ENCODE data around the gene FBXO41.

Gene FBXO41

DNA sequence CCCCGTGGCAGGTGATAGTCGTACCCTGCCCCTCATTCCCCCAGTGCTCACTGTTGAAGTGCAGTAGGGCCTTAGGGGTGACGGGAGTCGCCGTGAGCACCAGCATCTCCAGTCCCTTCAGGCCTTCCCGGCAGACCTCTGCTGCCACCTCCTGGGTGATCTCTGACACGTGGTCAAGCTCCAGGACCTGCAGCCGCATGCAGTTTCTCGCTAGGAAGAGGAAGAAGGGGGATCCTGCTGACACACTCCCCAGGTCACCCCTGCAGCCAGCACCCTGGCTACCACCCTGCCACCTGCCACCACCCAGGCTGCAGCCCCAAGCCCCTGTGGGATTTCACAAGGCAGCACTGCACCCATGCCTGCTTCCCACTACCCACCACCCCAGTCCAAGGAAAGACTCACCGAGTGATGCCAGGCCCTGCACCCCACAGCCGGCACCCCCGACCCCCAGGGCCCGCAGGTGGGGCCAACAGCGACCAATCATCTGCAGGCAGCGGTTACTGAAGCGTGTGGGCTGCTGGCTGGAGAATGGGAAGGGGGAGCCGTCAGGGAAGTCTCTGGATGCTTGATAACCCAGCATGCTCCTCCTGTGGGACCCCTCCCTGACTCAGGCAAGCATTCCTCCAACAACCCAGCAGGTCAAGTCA lies 23.8 kb downstream of the FBXO41 start:
- peak; percentile 72 for DNase-seq (ENCODE audit: low read depth)

DNA sequence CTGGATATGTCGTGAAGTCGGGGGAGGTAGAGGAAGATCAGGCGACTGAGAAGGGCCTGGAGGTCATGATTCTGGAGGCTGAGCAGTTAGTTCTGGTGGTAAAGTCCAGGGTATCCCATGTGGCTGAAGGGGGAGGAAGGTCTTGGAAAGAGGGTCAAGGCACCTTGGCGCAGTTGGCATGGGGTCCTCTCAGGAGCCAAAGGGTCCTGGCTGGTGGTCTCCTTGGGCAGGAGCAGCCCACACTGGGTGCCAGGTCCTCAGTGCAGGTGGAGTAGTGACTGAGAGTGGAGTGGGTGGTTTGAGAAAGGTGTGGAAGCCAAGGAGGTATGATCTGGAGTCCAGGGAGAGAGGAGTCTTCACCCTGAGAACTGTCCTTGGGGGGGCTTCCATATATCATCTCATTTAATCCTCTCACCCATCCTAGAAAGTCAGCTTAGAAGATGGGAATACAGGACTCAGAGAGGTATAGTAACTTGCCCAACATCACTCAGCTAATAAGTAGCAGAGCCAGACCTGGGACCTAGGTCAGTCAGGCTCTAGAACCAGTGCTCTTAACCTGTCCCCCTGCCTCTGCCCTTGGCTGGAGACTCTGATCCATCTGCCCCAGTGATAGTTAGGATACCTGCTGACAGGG lies 24.5 kb downstream of the FBXO41 start:
- no peak for DNase-seq (ENCODE audit: low read depth)

DNA sequence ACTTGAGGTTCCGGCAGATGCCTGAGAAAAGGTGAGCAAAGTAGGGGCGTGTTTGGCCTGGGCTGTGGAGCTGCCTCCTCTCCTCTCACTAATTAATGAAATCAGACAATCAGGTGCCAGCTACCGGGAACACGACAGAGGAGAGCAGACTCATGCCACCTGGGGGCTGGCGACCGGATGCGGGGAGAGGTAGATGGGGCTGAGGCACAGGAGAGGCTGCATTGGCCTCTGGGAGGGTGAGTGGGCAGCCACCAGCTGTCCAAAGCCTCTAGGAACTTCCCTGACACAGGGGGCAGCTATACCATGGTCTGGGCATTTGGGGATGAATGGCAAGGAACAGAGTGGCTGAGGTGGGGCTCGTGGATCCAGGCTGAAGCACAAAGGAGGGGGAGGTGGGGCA lies 25.0 kb downstream of the FBXO41 start:
- DNase-seq (ENCODE audit: low read depth), result no peak

DNA sequence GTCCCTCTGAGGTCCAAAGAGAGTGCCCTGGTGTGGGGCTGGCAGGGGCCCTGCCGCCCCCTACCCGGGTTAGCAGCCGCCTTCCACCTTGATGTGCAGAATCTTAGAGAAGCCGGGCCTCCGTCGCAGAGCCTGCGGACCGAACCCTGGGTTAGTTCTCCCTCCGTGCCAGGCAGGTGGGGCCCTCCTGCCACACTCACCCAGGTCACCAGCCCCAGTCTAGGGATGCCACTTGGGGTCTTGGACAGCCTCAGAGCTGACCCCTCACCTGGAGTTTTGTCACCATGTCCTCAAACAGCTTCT lies 25.4 kb downstream of the FBXO41 start:
- DNase-seq (ENCODE audit: low read depth), result no peak

DNA sequence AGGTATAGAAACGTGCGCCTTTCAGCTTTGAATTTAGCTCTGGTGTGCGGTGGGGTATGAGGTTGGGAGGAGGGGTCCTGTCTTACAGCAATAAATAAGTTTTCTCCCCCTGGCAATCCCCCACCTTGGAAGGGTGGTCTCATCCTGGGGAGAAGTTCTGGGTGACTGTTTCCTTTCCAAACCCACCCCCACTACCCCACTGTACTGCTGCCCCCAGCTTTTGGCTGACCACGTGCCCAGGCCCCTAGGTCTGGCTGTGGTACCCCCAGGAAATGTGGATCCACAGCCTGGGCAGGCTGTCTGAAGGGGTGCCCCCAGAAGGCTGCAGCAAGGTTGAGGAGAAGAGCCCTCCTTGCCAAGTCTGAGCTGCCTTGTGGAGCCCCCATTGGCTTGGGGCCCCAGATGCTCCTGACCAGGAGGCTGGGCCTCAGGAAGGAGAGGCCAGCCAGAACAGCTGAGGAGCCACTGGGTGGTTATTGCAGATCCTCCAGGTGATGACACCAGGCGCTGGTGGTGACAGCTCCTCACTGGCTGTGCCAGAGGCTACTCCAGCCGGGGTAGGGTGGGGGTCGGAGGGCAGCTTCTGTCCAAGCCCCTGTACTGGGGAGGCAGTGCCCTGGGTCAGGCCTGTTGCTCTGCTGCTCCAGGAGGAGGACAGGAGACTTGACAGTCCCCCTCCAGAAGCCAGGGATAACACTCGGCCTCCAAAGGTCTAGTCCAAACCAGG lies 25.9 kb downstream of the FBXO41 start:
- DNase-seq (ENCODE audit: low read depth), result no peak

DNA sequence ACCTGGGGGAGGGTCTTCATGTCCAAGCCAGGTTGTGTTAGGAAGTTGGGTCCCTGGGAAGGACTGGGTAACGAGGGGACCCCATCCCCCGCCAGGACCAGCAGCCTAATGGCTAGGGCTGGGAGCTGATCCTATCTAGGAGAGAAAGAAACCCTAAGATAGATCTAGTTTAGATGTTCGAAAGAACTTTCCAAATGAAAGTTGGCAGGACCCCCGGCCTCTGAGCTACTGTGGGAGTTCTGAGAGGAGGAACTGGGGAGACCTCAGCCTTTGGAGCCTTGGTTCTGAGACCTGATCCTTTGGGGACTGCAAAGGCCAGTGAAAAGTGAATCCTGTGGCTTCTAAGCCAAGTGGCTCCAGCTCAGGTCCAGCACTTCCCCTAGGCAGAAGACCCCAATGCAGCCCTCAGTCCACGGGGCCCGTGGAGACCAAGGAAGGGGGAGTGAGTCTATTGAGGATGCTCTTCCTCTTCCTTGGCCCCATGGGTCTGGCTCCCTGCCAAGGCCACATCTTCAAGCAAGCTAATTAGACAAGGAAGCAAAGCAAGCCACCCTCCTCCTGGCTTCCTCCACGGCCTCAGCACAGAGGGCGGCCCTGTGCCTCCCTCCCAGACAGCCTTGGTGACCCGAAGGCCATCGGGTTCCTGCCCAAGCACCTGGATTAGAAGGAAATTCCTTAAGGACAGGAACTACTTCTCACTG lies 26.7 kb downstream of the FBXO41 start:
- DNase-seq (ENCODE audit: low read depth), result no peak

DNA sequence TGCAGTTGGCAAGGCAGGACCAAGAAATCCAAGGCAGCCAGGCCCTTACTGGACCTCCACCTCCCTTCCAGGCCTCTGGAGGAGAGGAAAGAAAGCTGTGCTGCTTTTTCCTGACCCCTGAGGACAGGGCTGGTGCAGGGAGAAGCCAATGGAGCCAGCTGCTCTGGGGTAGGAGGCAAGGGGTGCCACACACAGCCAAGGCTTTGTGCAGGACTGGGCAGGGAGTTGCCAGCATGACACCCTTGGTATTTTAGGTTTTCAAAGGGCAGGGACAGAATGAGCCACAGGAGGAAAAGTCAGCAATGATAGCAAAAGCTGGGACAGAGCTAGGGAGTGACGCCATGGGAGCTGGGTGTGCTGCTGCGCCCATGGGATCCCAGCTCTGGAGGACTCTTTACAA lies 27.3 kb downstream of the FBXO41 start:
- DNase-seq (ENCODE audit: low read depth), result no peak

DNA sequence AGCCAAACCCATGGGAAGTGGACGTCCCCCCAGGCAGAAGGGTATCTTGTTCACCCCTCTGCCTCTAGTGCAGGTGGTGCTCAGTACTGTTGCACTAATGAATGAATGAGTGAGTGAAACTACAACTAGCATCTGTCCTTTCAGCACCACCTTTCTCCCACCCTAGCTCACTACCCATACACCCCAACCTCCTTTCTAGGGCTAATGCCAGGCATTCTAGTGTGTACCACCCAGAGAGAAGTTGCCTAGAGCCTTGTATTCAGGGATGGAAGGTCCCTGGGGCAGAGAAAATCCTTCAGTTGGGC lies 27.7 kb downstream of the FBXO41 start:
- DNase-seq (ENCODE audit: low read depth), result no peak

DNA sequence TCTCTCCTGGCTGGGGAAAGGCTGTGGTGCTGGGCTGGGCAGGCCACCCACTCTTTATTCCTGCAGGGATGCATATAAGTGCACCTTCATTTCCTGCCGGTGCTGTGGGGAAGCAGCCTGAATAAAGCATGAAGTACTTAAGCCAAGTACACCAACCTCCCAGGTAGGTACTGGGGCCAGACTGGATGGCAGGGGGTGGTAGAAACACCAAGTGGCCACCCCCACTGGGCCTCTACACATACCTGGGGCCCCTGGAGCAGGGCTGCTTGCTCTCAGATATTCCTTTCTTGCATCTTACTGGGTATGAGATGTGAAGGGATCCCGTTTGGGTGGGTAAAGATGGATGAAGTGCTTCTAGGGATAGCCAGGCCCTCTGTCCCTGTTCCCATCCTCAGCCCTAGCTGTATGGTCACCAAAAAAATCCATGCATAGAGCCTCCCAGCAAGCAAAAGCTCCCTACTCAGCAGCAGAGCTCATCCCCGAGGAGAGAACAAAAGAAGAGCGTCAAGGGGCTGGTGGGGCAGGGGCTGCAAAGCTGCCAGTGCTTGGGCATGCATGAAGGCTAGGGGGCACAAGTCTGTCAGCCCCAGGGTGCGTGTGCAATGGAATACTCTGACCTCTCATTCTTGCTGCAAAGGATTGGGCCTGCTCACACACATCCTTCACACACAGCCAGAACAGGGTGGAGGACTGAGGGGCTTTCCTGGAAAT lies 28.2 kb downstream of the FBXO41 start:
- DNase-seq (ENCODE audit: low read depth), result no peak

DNA sequence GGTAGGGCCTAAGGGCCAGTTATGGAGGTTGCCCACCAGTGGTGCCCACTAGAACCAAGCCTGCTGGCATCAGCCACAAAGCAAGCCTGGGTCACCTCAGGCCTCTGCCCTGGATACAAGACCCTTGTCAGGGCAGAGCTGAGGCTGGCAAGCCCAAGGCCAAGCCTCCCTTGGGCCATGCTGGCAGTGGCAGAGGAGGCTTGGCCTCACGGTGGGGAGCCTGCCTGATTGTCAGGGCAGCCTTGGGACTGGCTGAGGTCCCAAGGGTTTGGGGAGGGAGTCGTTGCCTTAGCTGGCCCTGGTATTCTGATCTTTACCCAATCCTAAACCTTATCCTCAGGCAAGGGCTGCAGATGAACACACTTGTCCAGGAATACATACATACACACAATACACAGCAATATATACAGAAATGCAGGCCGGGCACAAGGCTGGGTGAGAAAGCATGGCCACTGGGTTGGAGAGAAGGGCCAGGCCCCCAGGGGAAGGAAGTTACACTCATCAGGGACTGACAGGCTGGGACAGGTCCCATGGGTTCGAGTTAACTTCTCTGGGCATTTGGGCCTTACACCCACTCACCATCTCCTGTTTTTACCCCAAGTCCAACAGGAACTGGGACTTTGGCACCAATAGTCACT lies 29.2 kb downstream of the FBXO41 start:
- no peak for DNase-seq (ENCODE audit: low read depth)

DNA sequence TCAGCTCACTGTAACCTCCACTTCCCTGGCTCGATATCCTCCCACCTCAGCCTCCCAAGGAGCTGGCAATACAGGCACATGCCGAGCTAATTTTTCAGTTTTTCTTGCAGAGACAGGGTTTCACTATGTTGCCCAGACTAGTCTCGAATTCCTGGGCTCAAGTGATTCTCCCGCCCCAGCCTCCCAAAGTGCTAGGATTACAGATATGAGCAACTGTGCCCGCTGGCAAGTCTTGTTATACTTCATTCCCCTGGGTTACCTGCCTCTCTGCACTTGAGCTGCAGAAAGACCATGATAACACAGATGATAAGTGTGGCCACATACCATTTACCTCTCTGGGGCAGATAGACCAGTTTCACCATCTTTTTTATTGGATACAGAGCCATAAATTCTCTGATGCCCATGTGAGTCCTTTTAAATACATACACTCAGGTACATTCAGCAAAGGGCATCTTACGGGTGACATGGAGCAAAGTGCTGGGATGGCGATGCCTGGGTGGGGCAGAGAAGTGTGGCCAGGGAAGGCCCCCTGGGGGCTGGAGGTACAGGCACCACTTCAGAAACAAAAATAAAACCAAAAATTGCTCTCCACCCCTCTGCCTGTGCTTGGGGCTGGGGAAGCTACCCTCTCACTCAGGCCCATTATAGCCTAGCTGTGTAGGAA lies 29.8 kb downstream of the FBXO41 start:
- DNase-seq (ENCODE audit: low read depth), result no peak

DNA sequence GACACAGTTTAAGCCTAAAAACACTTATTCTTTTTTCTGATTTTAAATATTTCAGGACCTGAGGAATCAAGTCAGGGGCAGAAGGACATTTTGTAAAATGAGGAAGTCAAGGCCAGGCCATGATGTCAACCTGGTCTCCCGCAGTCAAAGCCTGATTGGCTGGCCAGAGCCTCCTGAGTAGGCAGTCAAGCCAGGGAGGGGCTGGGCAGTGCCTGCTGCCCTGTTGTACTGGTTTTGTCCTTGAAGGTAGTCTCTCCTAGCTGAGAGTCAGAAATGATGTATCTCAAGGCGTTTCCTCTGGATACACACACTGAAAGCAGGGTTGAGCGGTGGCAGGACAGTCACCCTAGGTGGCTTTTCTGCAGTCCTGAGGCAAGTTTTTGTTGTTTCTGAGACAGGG lies 30.4 kb downstream of the FBXO41 start:
- no peak for DNase-seq (ENCODE audit: low read depth)

DNA sequence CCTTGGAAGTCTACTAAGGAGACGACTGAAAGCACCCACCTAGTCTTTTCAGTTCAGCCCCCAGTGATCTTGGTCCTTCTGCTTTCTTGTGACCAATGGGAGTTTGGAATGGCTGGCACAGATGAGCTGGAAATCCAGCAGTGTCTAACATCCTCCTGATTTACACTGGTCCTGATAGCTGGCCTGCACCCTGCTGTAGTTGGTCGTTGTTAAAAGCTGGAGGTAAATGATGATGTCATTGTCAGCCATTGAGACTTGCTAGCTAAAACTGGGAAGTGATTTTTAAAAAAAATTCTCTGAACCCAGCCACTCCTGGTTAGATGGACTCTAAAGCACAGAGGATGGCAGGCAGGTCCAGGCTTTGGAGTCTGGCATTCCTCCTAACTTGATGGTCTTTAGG lies 30.9 kb downstream of the FBXO41 start:
- no peak for DNase-seq (ENCODE audit: low read depth)

DNA sequence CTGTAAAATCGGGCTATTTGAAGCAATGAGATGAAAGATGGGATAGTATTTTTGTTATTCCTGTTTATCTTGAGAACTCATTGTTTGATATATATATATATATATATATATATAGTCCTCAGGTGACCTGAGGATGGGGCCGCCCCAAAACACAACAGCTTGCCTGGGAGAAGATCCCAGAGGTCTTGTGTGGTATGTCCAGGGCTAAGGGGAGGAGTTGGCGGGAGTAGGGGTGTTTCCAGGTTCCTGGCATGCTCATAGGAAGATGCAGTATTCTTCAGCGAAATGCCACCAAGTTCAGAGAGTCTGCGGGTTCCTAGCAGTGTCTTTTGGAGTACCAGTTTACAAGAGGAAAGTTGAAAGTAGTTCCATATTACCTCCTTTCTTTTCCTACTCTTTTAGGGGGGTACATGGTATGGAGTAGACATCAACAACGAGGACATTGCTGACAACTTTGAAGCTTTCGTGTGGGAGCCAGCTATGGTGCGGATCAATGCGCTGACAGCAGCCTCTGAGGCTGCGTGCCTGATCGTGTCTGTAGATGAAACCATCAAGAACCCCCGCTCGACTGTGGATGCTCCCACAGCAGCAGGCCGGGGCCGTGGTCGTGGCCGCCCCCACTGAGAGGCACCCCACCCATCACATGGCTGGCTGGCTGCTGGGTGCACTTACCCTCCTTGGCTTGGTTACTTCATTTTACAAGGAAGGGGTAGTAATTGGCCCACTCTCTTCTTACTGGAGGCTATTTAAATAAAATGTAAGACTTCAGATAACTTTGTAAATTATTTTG lies 31.8 kb downstream of the FBXO41 start:
- DNase-seq (ENCODE audit: low read depth), result no peak

DNA sequence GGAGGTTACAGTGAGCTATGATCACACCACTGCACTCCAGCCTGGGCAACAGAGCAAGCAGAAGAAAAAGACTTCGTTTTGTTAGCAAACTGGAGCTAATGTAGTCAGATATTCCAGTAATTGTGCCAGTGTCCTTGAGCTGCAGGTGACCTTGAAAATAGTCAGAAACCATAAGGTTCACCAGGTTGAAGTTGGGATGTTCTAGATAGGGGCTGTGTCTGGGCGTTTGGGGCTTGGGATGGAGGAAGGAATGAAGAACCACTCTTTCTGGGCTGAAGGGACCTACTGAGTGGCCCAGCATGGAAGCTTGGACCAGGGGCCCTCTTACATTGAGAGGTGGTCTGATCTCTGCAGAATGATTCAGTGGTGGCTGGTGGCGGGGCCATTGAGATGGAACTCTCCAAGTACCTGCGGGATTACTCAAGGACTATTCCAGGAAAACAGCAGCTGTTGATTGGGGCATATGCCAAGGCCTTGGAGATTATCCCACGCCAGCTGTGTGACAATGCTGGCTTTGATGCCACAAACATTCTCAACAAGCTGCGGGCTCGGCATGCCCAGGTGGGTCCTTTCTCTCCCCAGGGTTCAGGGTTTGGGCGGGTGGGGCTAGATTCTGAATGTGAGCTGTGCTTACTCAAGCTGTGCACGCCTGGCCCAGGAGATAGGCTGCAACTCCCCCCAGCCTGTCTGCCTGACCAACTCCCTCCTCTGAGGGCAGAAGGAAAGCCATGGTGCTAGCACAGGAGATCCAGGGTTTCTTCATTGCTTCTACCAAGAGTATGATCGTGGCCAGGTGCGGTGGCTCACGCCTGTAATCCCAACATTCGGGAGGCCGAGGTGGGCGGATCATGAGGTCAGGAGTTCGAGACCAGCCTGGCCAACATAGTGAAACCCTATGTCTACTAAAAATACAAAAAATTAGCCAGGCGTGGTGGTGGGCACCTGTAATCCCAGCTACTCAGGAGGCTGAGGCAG lies 33.1 kb downstream of the FBXO41 start:
- no peak for DNase-seq (ENCODE audit: low read depth)

DNA sequence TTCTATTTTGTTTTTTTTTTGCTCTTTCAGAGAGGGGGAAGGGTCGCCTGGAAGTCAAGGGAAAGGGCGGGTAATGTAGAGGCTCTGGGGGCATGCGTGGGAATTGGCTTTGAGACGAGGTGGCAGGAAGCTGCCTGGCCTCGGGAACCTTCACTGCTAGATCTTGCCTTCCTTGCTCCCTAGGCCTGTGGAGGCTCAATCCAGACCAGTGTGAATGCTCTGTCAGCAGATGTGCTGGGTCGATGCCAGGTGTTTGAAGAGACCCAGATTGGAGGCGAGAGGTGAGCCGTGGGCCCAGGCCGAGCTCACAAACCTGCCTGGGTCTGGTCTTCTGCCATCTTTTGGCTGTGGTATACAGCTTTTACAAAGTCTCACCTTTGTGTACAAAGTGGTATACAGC lies 34.6 kb downstream of the FBXO41 start:
- no peak for DNase-seq (ENCODE audit: low read depth)

DNA sequence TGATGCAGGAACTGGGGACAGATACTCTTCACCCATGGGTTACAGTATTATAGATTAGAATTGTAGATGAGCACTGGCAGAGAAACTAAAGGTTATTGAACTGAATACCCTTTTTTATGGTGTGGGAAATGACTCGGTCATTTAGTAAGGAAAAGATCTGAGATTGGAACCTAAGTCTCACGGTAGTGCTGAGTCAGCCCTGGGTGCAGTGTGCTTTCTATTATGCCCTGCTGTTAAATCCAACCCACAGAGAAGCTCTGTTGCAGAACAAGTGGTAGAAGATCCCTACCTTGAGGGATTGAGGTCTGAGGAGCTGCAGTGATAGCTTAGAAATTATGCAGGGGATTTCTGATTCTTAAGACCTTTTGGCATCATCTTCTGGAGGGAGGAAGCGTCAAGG lies 37.4 kb downstream of the FBXO41 start:
- no peak for DNase-seq (ENCODE audit: low read depth)

DNA sequence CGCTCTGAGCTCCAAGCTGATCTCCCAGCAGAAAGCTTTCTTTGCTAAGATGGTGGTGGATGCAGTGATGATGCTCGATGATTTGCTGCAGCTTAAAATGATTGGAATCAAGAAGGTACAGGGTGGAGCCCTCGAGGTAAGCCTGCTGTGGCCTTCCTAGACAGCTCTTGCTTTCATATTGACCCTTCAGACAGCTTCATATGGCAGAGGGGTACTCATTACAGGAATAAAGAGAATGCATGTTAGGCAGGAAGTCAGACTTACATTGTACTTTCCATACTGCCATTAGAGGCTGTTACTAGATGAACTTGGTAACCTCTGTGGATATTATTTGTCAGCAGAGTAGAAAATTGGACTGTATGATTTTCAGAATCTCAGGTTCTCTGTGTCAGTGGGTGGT lies 39.7 kb downstream of the FBXO41 start:
- no peak for DNase-seq (ENCODE audit: low read depth)

DNA sequence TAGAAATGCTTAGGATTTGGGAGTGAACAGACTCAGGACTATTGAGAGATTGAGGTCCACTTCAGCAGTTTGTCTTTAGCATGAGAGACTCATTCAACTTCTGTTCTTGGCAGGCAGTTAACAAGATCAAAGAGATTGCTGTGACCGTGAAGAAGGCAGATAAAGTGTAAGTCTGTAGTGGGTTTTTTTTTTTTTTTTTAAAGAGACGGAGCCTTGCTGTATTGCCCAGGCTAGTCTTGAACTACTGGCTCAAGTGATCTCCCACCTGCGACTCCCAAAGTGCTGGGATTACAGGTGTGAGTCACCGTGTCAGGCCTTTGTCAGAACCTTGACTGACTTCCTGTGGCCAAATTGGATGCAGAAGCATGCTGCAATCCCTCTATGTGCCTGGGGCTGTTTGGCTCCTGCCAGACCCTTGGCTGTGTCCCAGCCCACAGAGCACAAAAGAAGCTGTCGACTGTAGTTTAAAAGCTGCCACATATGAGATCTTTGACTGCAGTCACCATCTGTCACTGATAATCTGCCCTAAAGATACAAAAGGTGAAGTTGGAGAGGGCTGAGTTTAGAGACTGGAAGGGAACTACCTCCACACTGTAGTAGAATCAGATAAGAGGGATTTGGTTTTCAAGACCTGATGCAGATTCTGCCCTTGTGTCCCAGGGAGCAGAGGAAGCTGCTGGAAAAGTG lies 40.3 kb downstream of the FBXO41 start:
- DNase-seq (ENCODE audit: low read depth), result peak; percentile 85

Data from ELR (cell line).